CD4-positive, alpha-beta T cell (primary cell): Measurements from ENCODE around the gene SIDT2. TPM values are rescaled to one million over a fixed set of nuclear protein-coding genes. Genes with fewer than 3 reads are reported as not detected.

ENCODE experiments used
- ATAC-seq: fragments of 200-7000 bp; cut with Tn5 transposase; one replicate; pipeline ENCODE4 v1.10.0; 2022; ENCODE audit warnings: mild to moderate bottlenecking; ENCODE audit not compliant: poor library complexity
- CTCF ChIA-PET: fragments of 350-600 bp; sonication (Branson Sonifier 250); formaldehyde crosslinking; loops from one replicate; lab custom pipeline; 2021; ENCODE audit warnings: antibody characterized with exemption, inconsistent platforms; lab: Charles Lee
- POLR2A ChIA-PET: fragments of 350-600 bp; sonication (Branson Sonifier 250); formaldehyde crosslinking; loops from one replicate; lab custom pipeline; 2021; ENCODE audit warnings: antibody characterized with exemption, inconsistent platforms; lab: Charles Lee
- DNase-seq, 14 experiments: peaks; one replicate each; pipeline ENCODE4 v3.0.0-alpha.2; 2013 to 2020; ENCODE audit warnings: mixed read lengths in 2 of 14
- H3K27ac ChIP-seq, 2 donors: one replicate each; pipeline versions ENCODE4 v1.5.1 to v1.7.0; 2013; ENCODE audit warnings: low read length in 2 of 2, low read depth in 1 of 2, mild to moderate bottlenecking in 1 of 2
- H3K27me3 ChIP-seq, 2 experiments: 1 replicate in 1 of 2; 2 replicates in 1 of 2; pipeline versions ENCODE4 v1.6.1 to v1.7.0; 2013; ENCODE audit warnings: low read length in 2 of 2, control low read depth in 1 of 2, mild to moderate bottlenecking in 1 of 2, moderate library complexity in 1 of 2; ENCODE audit not compliant: insufficient read depth in 2 of 2, control insufficient read depth in 1 of 2
- H3K36me3 ChIP-seq: one replicate; pipeline ENCODE4 v1.6.1; 2013; ENCODE audit warnings: low read length, control low read depth; ENCODE audit not compliant: insufficient read depth
- H3K4me1 ChIP-seq: one replicate; pipeline ENCODE4 v1.6.1; 2013; ENCODE audit warnings: low read length, control low read depth; ENCODE audit not compliant: insufficient read depth
- H3K4me3 ChIP-seq: one replicate; pipeline ENCODE4 v1.5.1; 2013; ENCODE audit warnings: mild to moderate bottlenecking, low read length, moderate library complexity
- H3K9me3 ChIP-seq, 2 experiments: 1 replicate in 1 of 2; 2 replicates in 1 of 2; pipeline versions ENCODE4 v1.6.1 to v1.7.0; 2013; ENCODE audit warnings: low read length in 2 of 2, mild to moderate bottlenecking in 2 of 2, control low read depth in 1 of 2, moderate library complexity in 1 of 2; ENCODE audit not compliant: control insufficient read depth in 1 of 2, insufficient read depth in 1 of 2
- H3K27ac Mint-ChIP-seq: one replicate; pipeline ENCODE4 v1.8.0; 2020; ENCODE audit warnings: mixed read lengths
- H3K27me3 Mint-ChIP-seq: one replicate; pipeline ENCODE4 v1.8.0; 2021; ENCODE audit warnings: mixed read lengths
- H3K36me3 Mint-ChIP-seq: one replicate; pipeline ENCODE4 v1.8.0; 2021; ENCODE audit warnings: low read depth, mixed read lengths
- H3K4me1 Mint-ChIP-seq: one replicate; pipeline ENCODE4 v1.8.0; 2021; ENCODE audit warnings: low read depth, mixed read lengths
- H3K4me3 Mint-ChIP-seq: one replicate; pipeline ENCODE4 v1.8.0; 2020; ENCODE audit warnings: mild to moderate bottlenecking, mixed read lengths
- H3K9me3 Mint-ChIP-seq: one replicate; pipeline ENCODE4 v1.8.0; 2020; ENCODE audit warnings: mixed read lengths
- CTCF ChIP-seq: fragments of 200-600 bp; IDR thresholded peaks from one replicate; pipeline ENCODE4 v1.8.0; 2022; ENCODE audit warnings: antibody characterized with exemption, mild to moderate bottlenecking
- intact Hi-C, 2 experiments: fragments of 100-400 bp; cut with DNase I in 1 of 2; cut with micrococcal nuclease in 1 of 2; formaldehyde crosslinking; loops; one replicate each; pipeline versions ENCODE4 v1.15.1 to v1.9.0; 2023 to 2025; cut with DNase I, micrococcal nuclease
- total RNA-seq, 174 experiments: library from RNA in 2 of 174; stranded (reverse) in 2 of 174; gene quantifications; one replicate each; pipeline ENCODE4 v1.2.3 and lab custom pipeline; 2021 to 2026

Gene SIDT2
- total RNA-seq, 2 experiments from 2014 or later = 197 to 200 TPM

- H3K9me3 ChIP-seq = no peaks in the 10 kb centered on the region
- Mint-ChIP-seq H3K36me3 (peaks cover 99% of the 10 kb centered on the region), H3K27me3 (no peaks in the 10 kb centered on the region), H3K27ac (no peak overlapping the region), H3K9me3 (no peaks in the 10 kb centered on the region), H3K4me1 (peaks cover 16% of the 10 kb centered on the region), H3K4me3 (no peak overlapping the region)
- H3K4me1 ChIP-seq = peaks cover 26% of the 10 kb centered on the region
- intact Hi-C loops = no loop called here
- POLR2A ChIA-PET = interaction anchor here (1.9 kb wide), 1 partner anchor 44 kb away, joined by 7 read pairs; the partner anchor contains the start of gene SIDT2
- H3K4me3 ChIP-seq = no peak overlapping the region
- CTCF ChIA-PET = no interaction called here
- no peaks in the 10 kb centered on the region for H3K27me3 ChIP-seq
- DNase-seq (no peak), ATAC-seq (no peak)
- H3K27ac ChIP-seq = no peak overlapping the region
- peaks cover 97% of the 10 kb centered on the region for H3K36me3 ChIP-seq
- TF ChIP-seq CTCF = no peak
These were observed 44.6 kb downstream of the SIDT2 start for GRCh38 chr11:117222991-117223740.

DNA sequence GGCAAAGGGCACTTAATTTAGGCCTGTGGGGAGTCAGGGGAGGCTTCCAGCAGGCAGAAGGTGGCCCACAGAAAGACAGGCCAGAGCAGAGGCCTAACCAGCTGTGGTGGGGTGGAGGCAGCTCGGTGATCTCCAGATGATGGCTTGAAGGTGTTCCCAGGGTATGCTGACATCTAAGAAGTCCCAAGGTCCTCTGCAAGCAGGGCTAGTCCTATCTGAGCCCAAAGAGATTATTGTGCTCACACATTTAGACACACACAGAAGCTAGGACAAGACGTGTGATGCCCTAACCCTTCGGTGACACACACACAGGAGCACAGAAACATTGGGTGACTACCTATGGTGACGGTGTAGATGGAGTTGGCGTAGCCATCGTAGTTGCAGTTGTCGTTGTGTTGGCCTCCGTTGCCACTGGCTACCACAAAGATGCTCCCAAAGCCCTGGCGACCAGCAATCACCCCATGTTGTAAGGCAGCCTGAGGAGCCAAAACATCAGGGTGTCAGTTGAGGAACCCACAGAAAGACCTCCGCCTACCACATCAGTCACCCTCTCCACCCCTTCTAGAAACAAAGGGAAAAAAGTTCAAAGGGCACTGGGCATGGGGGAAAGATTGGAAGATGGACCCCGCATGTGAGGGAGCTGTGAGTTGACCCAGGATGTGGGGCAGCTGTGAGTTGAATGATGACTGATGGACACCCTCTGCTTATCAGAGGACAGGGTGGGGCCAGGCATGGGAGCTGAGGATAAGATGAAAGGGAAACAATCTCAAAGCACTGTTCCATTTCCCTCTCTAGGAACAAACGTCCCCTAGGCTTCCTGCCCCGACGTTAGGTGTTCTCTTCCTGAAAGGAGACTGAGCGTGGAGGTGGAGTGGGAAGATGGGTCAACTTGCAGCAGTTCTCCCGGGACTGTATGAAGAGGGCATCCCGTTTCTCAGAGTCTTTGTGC lies 45.5 kb downstream of the SIDT2 start:
- peaks cover 24% of the 10 kb centered on the region for H3K4me1 Mint-ChIP-seq
- Histone ChIP-seq H3K36me3 (peaks cover 96% of the 10 kb centered on the region), H3K4me1 (peaks cover 30% of the 10 kb centered on the region), H3K27me3 (no peaks in the 10 kb centered on the region), H3K27ac (no peak overlapping the region), H3K4me3 (no peak overlapping the region), H3K9me3 (no peaks in the 10 kb centered on the region)
- no peak for TF ChIP-seq CTCF
- no peaks in the 10 kb centered on the region for H3K9me3 Mint-ChIP-seq
- no peak for DNase-seq
- intact Hi-C loops = no loop called here
- no peak overlapping the region for H3K4me3 Mint-ChIP-seq
- no peak overlapping the region for H3K27ac Mint-ChIP-seq
- H3K36me3 Mint-ChIP-seq = peaks cover 99% of the 10 kb centered on the region
- POLR2A ChIA-PET = interaction anchor here (0.9 kb wide), 1 partner anchor 80 kb away, joined by 3 read pairs; the partner anchor contains the start of gene PAFAH1B2
- no peak for ATAC-seq
- CTCF ChIA-PET = interaction anchor here (0.5 kb wide), 1 partner anchor 38 kb away, joined by 4 read pairs; no protein-coding TSS in a partner anchor
- H3K27me3 Mint-ChIP-seq = no peaks in the 10 kb centered on the region

DNA sequence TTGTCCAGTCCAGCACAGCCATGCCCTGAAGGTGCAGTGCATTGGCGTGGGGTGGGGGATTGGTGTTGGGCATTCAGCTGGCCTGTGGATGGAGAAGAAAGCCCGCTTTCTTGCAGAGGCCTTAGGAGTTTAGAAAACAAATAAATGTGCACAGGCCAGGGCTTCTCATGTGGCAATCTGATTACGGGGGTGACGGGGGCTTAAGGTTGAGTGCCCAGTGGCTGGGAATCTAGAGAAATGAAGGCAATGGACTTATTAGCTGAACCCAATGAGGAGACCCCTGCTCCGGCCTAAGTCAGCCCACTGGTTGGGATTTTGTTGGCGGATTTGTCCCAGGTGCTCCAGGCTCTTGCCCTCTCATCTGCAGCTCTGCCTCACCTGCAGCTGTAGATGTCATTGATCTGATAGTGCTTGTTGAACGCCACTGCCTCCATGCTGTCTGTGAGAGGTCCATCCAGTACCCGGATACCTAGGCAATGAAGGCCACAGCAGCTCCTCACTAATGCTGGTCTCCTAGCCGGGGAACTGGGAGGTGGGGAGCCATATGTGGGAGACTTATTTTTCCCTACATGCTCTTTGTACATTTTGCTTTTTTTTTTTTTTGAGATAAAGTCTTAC lies 47.1 kb downstream of the SIDT2 start:
- intact Hi-C loops = loop anchor here (1.0 to 5.0 kb wide), 8 partner anchors 44 to 493 kb away; partner anchors contain the start of gene APOA5 (in 1 of the 2)
- ChIA-PET POLR2A (interaction anchor here (0.9 to 1.7 kb wide), 4 partner anchors 13 to 47 kb away, joined by 3 to 10 read pairs (median 4); partner anchors contain the start of gene SIDT2), CTCF (interaction anchor here (0.6 to 2.8 kb wide), 12 partner anchors 12 to 493 kb away, joined by 3 to 11 read pairs (median 4); partner anchors contain the start of gene APOA5)
- no peak overlapping the region for H3K27ac ChIP-seq
- H3K4me1 Mint-ChIP-seq = peaks cover 39% of the 10 kb centered on the region
- no peak overlapping the region for H3K27ac Mint-ChIP-seq
- TF ChIP-seq CTCF = no peak
- DNase-seq = no peak
- no peaks in the 10 kb centered on the region for H3K27me3 Mint-ChIP-seq
- H3K36me3 Mint-ChIP-seq = peaks cover 97% of the 10 kb centered on the region
- no peak overlapping the region for H3K4me3 ChIP-seq
- H3K27me3 ChIP-seq = no peaks in the 10 kb centered on the region
- H3K9me3 ChIP-seq = no peaks in the 10 kb centered on the region
- no peaks in the 10 kb centered on the region for H3K9me3 Mint-ChIP-seq
- H3K36me3 ChIP-seq = peaks cover 92% of the 10 kb centered on the region
- peaks cover 43% of the 10 kb centered on the region for H3K4me1 ChIP-seq
- no peak for ATAC-seq
- H3K4me3 Mint-ChIP-seq = no peak overlapping the region
